Activated naive CD4-positive, alpha-beta T cell treated with anti-CD3 and anti-CD28 coated beads, Interleukin-2, amount 10 ng/mL, durations not matched to agents 7 days and 5 days (primary cell): ENCODE measurements around the gene GAMT.
A peak's percentile ranks its signal among the peaks of the same experiment; 100 is the strongest.

ENCODE experiments used
- CTCF ChIA-PET: fragments of 350-600 bp; sonication (Branson Sonifier 250); formaldehyde crosslinking; loops from one replicate; lab custom pipeline; 2021; ENCODE audit warnings: antibody characterized with exemption; lab: Charles Lee
- DNase-seq: peaks from one replicate; pipeline ENCODE4 v3.0.0-alpha.2; 2020
- H3K27ac Mint-ChIP-seq: one replicate; pipeline ENCODE4 v1.8.0; 2021; ENCODE audit warnings: mild to moderate bottlenecking, moderate library complexity, mixed read lengths
- H3K27me3 Mint-ChIP-seq: one replicate; pipeline ENCODE4 v1.8.0; 2021; ENCODE audit warnings: mild to moderate bottlenecking, mixed read lengths
- H3K36me3 Mint-ChIP-seq: one replicate; pipeline ENCODE4 v1.8.0; 2021; ENCODE audit warnings: mixed read lengths
- H3K4me1 Mint-ChIP-seq: one replicate; pipeline ENCODE4 v1.8.0; 2021; ENCODE audit warnings: mixed read lengths
- H3K4me3 Mint-ChIP-seq: one replicate; pipeline ENCODE4 v1.8.0; 2021; ENCODE audit warnings: mild to moderate bottlenecking, moderate library complexity, mixed read lengths
- H3K9me3 Mint-ChIP-seq: one replicate; pipeline ENCODE4 v1.8.0; 2021; ENCODE audit warnings: mixed read lengths

The GAMT gene

DNA sequence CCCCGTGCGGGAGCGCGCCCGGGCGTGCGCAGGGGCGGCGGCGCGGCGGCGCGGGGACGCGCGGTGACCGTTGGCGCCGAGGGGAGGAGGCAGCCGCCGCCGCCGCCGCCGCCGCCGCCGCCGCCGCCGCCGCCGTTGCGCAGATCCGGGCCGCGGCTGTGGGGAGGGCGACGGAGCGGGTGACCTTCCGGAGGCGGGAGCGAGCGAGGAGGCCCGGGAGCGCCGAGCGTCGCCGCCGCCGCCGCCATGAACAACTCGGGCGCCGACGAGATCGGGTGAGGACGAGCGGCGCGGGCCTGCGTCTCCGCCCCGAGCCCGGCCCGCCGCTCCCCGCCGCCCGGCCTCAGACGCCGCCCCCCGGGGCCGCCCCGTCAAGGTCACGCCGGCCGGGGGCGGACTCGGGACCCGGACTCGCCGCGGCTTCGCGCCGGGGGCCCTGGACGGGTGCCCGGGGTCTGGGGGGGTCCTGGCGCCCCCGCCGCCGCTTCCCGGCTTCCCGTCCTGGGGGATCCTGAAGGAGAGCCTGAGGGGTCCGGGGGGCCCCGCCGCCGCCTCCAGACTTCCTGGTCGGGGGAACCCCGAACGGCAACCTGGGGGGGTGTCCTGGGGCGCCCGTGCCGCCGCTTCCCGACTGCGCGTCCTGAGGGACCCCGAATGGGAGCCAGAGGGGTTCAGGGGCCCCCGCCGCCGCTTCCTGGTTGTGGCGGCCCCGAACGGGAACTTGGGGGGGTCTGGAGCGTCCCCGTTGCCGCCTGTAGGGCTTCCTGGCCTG lies 6.4 kb upstream of the GAMT start, which contains the start of gene DAZAP1:
Gene DAZAP1 (plus strand): TSS at position 59 of the 772 bp plus-strand sequence. CDS start 188 bp downstream, at position 247.
- CTCF ChIA-PET = no interaction called here
- Mint-ChIP-seq H3K4me3 (peak within 1 kb of the TSS; percentile 82), H3K9me3 (no peaks in the 10 kb centered on the region), H3K4me1 (peaks cover 50% of the 10 kb centered on the region), H3K27ac (peak within 1 kb of the TSS; percentile 89), H3K27me3 (peaks cover 14% of the 10 kb centered on the region), H3K36me3 (peaks cover 23% of the 10 kb centered on the region)
- DNase-seq = peak; percentile 55

DNA sequence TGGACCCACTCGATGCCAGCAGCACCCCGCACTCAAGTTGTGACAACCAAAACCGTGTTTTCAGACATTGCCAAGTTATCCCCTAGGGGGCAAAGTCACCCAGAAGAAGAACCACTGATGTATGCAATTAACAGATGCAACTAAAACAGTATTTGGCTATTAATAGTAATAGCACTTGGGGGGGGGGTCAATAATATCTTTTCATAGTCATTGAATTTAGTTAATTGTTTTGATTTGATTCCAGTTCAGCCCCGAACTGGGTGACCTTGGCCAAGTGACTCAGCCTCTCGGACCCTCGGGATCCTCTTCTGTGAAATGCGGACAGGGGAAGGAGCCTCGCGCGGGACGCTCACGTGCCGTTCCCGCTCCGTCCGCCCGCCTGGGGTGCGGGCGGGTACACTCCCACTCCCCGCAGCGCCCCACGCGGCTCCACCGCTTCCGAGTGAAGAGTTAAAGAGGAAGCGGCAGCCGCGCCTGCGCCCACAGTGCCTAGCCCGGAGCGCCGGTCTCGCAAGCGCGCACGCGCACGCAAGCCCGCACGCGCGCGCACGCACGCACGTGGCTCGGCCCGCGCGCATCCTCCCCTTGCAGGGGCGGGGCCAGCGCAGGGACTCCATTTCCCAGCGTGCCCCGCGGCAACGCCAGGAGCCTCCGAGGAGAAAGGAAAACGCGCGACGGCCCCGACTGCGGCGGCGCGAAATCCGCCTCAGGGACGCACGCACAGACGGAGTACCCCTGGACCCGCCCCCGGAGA lies 5.6 kb upstream of the GAMT start:
- peaks cover 49% of the 10 kb centered on the region for H3K4me1 Mint-ChIP-seq
- peak overlapping the region; percentile 75 for H3K4me3 Mint-ChIP-seq
- peak; percentile 99 for DNase-seq
- CTCF ChIA-PET = no interaction called here
- H3K36me3 Mint-ChIP-seq = peaks cover 22% of the 10 kb centered on the region
- no peaks in the 10 kb centered on the region for H3K9me3 Mint-ChIP-seq
- peak overlapping the region; percentile 89 for H3K27ac Mint-ChIP-seq
- H3K27me3 Mint-ChIP-seq = peaks cover 21% of the 10 kb centered on the region

DNA sequence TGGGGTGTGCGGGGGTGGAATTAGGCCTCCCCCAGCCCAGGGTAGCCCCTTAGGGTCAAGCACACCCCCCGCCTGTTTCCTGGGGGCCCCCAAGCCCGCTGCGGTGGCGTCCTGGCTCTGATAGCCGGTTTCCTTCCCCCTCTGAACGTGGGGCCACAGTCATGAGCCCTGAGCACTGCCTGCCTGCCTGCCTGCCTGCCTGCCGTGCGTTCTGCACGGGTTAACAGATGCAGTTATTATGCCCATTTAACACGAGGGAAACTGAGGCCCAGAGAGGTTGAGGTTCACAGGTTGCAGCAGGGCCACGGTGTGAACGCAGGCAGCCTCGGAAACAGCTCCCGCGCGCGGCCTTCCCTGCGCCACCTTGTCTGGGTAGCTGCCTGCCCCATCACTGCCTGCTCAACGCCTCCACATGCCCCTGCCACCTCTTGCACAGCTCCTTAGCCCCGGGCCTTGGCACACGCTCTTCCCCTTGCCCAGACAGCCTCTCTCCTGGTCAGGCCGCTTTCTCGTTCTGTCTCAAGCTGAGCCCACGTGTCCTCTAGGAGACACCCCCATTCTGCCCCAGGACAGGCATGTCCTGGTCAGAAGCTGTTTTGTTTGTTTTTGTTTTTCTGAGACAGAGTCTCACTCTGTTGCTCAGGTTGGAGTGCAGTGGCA lies 1.2 kb upstream of the GAMT start:
- no peak for DNase-seq
- Mint-ChIP-seq H3K27me3 (peaks cover 22% of the 10 kb centered on the region), H3K27ac (peak overlapping the region; percentile 43), H3K4me3 (peak overlapping the region; percentile 55), H3K9me3 (no peaks in the 10 kb centered on the region), H3K4me1 (peaks cover 31% of the 10 kb centered on the region), H3K36me3 (no peaks in the 10 kb centered on the region)
- CTCF ChIA-PET = no interaction called here

DNA sequence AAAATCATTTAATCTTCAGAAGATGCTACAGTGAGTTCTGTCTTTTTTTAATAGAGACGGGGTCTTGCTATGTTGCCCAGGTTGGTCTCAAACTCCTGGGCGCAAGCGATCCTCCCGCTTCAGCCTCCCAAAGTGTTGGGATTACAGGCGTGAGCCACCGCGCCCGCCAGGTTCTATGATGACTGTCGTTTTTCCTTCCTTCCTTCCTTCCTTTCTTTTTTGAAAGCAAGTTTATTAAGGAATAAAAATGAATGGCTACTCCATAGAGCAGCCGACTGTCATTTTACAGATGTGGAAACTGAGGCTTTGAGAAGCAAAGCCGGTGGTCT lies 511 bp upstream of the GAMT start:
- CTCF ChIA-PET = no interaction called here
- Mint-ChIP-seq H3K4me3 (peak overlapping the region; percentile 49), H3K27me3 (peaks cover 22% of the 10 kb centered on the region), H3K36me3 (no peaks in the 10 kb centered on the region), H3K9me3 (no peaks in the 10 kb centered on the region), H3K4me1 (peaks cover 29% of the 10 kb centered on the region), H3K27ac (no peak overlapping the region)
- no peak for DNase-seq

DNA sequence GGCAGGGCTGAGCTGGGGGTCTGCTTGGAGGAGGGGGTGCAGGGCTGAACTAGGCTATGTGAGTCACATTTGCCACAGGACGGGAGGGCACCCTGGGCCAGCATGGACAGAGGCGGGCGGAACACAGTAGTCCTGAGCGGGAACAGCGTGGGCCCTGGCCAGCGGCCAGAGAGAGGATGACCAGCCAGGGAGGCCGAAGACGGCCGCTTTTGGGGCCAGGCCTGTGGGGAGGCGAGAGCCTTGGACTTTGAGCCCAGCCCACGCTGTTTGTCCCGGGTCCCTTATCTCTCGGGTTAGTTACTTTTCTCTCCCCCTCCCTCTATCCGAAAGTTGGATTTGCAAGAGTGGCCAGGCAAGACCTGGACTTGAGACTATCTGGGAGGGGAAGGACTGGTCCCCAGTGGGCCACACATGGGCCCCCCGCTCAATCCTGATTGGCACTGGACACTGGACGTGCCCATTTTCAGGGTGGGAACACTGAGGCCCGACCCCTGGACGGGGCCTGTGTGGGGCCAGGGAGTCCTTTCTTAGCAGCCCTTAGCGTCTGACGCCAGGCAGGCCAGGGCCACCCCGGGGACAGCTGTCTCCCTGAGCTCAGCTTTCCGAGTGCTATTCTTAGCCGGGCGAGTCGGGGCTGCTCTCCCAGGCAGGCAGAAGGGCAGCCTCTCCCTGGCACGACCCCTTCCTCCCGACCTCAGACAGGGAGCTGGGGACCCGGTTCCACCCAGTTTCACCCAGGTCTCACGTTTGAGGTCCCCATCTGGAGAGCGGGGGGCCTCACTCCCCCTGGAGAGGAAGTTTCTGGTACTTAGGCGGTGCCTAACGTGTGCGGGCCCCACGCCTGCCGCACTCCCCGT lies 833 bp downstream of the GAMT start:
- Mint-ChIP-seq H3K36me3 (no peaks in the 10 kb centered on the region), H3K4me3 (peak overlapping the region; percentile 71), H3K27ac (no peak overlapping the region), H3K27me3 (peaks cover 22% of the 10 kb centered on the region), H3K9me3 (no peaks in the 10 kb centered on the region), H3K4me1 (peaks cover 30% of the 10 kb centered on the region)
- DNase-seq = no peak
- CTCF ChIA-PET = no interaction called here

DNA sequence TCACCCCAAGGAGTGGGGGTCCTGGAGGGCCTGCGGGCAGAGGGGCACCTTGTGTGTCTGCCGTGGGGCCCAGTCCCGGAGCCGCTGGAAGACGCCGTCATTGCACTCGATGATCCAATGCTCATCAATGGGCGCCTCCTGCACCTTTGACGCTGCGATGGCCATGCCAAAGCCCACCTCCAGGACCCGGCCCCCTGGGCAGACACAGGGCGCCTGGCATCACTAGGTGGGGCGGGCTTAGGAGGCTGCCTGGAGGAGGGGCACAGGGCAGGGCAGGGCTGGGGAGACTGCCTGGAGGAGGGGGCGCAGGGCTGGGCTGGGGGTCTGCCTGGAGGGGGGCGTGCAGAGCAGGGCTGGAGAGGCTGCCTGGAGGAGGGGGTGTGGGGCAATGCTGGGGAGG lies 1.6 kb downstream of the GAMT start:
- Mint-ChIP-seq H3K27me3 (peaks cover 22% of the 10 kb centered on the region), H3K36me3 (no peaks in the 10 kb centered on the region), H3K4me3 (no peak overlapping the region), H3K27ac (no peak overlapping the region), H3K4me1 (peaks cover 30% of the 10 kb centered on the region), H3K9me3 (no peaks in the 10 kb centered on the region)
- CTCF ChIA-PET = no interaction called here
- DNase-seq = no peak

DNA sequence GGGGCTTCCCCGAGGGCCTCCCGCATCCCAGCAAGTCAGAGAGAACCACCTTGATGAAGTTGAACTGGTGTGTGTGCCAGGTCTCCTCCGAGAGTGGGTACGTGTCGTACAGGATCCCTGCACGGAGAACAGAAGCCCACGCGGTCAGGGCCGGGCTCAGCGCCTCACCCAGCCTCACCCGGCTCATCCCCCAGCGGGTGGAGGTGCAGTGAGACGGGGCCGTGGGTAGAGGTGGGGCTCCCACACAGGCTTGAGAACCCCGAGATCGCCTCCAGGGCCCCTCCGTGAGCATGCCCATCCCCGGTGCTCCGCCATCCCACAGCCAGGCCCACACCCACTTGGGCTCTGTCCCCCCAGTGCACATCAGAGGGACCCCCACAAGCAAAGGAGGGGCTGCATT lies 2.3 kb downstream of the GAMT start:
- Mint-ChIP-seq H3K9me3 (no peaks in the 10 kb centered on the region), H3K27me3 (peaks cover 17% of the 10 kb centered on the region), H3K4me1 (peaks cover 30% of the 10 kb centered on the region), H3K27ac (no peak overlapping the region), H3K36me3 (no peaks in the 10 kb centered on the region), H3K4me3 (no peak overlapping the region)
- CTCF ChIA-PET = no interaction called here
- no peak for DNase-seq

DNA sequence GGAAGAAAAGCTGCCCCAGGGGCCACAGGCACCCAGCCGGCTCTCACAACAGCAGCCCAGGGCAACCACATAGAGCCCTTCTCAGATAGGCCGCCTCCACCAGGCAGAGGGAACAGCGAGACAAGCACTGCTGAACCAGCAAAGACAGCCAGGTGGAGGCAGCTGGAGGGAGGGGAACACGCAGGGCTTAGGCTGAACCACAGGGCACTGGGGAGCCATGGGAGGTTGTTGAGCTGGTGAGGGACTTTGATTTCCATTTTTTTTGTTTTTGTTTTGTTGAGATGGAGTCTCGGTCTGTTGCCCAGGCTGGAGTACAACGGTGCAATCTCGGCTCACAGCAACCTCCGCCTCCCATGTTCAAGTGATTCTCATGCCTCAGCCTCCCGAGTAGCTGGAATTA lies 3.5 kb downstream of the GAMT start:
- Mint-ChIP-seq H3K36me3 (no peaks in the 10 kb centered on the region), H3K9me3 (no peaks in the 10 kb centered on the region)
- CTCF ChIA-PET = interaction anchor here (0.6 kb wide), 1 partner anchor 13 kb away, joined by 4 read pairs; no protein-coding TSS in a partner anchor

DNA sequence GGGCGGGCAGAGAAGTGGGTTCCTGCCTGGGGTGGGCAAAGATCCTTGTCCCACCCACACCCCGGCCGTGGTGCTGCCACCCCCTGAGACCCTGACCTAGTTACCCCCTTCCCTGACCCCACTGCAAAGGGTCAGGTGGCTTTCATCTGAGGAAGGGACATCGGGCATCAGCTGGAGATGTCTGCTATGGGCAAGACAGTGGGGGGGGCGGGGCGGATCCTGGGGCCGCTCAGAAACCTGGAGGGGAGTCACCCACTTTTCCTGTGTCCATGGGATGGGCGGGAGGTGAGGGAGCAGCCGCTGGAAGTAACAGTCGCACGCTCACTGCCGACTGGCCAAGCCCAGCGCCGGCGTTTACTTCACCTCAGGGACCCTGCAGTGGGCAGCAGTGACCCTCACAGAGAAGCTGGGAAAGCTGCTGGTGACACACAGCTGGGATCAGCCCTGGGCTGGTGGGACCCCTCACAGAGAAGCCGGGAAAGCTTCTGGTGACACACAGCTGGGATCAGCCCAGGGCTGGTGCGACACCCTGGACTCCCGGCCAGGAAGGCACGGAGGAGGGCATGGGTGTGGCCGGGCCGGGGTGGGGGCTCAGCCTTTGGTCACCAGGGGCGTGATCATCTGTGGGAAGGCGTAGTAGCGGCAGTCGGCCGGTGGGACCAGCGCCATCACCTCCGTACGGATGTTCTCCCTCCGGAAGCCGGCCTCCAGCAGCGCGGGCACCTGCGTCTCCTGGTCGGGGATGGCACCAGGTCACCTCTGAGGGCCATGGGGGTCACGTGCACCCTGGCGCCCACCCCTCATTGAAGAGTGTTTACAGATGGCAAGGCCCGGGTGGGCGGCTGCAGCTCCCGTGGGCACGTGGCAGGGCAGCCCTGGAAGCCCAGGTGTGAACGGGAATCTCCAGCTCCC lies 4.3 kb downstream of the GAMT start:
- H3K4me3 Mint-ChIP-seq = no peak overlapping the region
- DNase-seq = no peak
- peaks cover 1% of the 10 kb centered on the region for H3K27me3 Mint-ChIP-seq
- CTCF ChIA-PET = interaction anchor here (0.6 kb wide), 1 partner anchor 12 kb away, joined by 4 read pairs; no protein-coding TSS in a partner anchor
- no peak overlapping the region for H3K27ac Mint-ChIP-seq
- no peaks in the 10 kb centered on the region for H3K9me3 Mint-ChIP-seq
- H3K36me3 Mint-ChIP-seq = peaks cover 5% of the 10 kb centered on the region
- peaks cover 22% of the 10 kb centered on the region for H3K4me1 Mint-ChIP-seq

More for the DNA sequence above, 3.5 kb downstream of the GAMT start:
- Mint-ChIP-seq H3K27ac (no peak overlapping the region), H3K4me3 (no peak overlapping the region), H3K27me3 (peaks cover 9% of the 10 kb centered on the region), H3K4me1 (peaks cover 27% of the 10 kb centered on the region)
- DNase-seq = no peak

DNA sequence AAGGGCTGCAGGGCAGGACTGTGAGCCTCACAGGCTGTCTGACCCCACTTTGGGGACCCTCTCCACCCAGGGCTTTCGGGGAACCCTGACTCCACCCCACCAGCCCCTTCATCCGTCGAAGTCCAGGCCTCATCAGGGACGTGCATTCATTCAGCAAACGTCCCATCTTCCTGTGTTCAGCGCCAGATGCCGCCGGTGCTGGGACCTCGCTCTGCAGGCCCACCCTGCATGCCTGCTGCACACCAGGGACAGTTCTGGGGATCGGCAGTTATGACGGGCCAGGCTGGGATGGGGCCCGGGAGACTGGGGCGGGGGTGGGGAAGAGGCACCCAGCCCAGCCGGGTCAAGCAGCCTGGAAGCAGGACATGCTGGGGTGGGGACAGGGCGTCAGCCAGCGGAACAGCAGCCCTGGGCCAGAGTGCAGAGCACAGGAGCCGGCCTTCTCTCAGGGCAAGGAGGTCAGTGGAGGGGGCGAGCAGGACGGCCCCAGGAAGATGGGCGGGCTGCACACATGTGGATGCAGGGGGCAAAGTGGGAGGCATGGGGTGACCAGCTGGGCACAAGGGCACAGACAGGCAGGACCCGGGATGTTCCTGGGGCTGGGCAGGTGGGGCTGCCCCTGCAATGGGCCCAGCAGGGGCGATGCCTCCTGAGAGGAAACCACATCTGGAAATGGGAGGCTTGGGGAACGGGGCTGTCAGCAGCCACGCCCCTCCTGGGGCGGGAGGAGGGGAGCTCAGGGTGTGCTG lies 5.1 kb downstream of the GAMT start:
- Mint-ChIP-seq H3K27ac (no peak overlapping the region), H3K27me3 (no peaks in the 10 kb centered on the region), H3K36me3 (peaks cover 5% of the 10 kb centered on the region), H3K4me3 (no peak overlapping the region), H3K4me1 (peaks cover 19% of the 10 kb centered on the region), H3K9me3 (no peaks in the 10 kb centered on the region)
- CTCF ChIA-PET = no interaction called here
- peak; percentile 34 for DNase-seq

DNA sequence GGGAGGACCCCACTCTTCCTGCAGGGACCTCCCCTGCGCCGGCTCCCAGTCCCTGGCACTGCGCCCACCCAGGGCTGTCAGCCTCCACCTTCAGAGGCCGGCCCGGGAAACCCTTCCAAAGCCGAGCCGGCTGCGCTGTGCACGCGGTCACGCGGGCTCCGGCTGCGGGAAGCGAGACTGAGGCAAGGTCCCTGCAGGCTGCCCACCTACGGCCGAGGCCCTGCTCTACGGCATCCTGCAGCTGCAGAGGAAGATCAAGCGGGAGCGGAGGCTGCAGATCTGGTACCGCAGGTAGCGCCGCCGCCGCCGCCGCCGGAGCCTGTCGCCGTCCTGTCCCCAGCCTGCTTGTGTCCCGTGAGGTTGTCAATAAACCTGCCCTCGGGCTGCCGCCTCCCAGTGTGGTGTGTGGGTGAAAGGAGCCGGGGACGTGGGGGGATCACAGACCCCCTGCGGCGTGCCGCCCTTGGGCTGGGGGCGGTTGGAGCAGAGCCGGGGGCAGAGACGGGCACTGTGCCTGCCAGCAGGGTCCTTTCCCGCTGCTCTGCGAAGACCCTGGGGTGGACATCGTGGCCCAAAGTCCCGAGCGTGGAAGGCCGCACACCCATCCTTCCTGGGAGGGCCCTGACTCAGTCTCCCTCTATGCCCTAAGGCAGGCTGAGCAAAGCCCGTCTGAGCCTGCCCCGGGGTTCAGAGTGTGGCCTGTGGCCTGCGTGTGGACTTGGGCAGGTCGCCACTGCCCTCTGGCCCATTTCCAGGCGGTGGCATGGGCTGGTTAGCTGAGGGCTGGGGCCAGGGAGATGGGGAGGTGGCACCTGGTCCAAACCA lies 5.9 kb downstream of the GAMT start:
- Mint-ChIP-seq H3K27ac (no peak overlapping the region), H3K4me3 (no peak overlapping the region), H3K36me3 (peaks cover 7% of the 10 kb centered on the region), H3K4me1 (peaks cover 13% of the 10 kb centered on the region), H3K27me3 (no peaks in the 10 kb centered on the region), H3K9me3 (no peaks in the 10 kb centered on the region)
- no peak for DNase-seq
- CTCF ChIA-PET = no interaction called here
